D721Med (cell line): ENCODE measurements around the gene SLC25A26.
"Not testable (repeated sequence)": the region's sequence is repeated elsewhere in the genome, so short reads cannot be mapped to it uniquely, and the experiment has no call there.

Experiments used
- DNase-seq: peaks from one replicate; pipeline ENCODE4 v3.0.0; 2011; ENCODE audit warnings: low spot score; ENCODE audit not compliant: insufficient read length
- FAIRE-seq: peaks from 2 replicates; lab custom pipeline; 2011; peaks lifted over from hg19 to GRCh38; lab: Jason Lieb, UNC
- TF ChIP-seq, protein P1 (sequence below): IDR thresholded peaks from 2 replicates; pipeline ENCODE4 v1.5.1; 2012; ENCODE audit warnings: mild to moderate bottlenecking, control low read depth; ENCODE audit not compliant: insufficient read depth; ENCODE audit errors: missing control alignments

The SLC25A26 gene

DNA sequence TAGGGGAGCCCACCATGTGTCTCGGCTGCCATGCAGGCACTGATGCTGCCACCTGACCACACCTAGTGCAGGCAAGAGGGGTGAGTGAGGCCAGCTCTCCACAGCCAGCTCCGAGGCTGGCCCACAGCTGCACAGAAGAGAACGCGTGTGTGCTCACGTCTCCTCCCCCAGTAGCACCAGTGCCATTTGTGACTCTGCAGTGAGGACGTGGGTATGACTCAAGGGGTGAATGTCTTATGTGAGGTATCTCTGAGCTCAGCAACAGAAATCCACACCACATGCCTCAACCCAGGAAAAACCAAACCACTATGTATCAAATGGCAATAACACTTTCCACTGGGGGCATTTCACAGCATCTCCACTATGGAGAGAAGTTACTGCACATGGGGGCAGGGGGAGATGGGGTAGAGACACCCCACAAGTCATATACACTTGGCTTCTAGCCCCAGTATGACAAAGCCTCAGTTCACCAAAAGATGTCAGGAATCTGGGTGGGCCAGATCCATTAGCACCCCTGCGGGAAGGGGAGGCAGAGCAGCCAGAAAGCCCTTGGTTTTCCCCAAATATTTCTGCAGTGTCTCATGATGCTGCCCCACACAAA lies 192.4 kb downstream of the SLC25A26 start:
- FAIRE-seq (no peak), DNase-seq (no peak)
- TF ChIP-seq, protein P1, sequence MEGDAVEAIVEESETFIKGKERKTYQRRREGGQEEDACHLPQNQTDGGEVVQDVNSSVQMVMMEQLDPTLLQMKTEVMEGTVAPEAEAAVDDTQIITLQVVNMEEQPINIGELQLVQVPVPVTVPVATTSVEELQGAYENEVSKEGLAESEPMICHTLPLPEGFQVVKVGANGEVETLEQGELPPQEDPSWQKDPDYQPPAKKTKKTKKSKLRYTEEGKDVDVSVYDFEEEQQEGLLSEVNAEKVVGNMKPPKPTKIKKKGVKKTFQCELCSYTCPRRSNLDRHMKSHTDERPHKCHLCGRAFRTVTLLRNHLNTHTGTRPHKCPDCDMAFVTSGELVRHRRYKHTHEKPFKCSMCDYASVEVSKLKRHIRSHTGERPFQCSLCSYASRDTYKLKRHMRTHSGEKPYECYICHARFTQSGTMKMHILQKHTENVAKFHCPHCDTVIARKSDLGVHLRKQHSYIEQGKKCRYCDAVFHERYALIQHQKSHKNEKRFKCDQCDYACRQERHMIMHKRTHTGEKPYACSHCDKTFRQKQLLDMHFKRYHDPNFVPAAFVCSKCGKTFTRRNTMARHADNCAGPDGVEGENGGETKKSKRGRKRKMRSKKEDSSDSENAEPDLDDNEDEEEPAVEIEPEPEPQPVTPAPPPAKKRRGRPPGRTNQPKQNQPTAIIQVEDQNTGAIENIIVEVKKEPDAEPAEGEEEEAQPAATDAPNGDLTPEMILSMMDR = no peak

DNA sequence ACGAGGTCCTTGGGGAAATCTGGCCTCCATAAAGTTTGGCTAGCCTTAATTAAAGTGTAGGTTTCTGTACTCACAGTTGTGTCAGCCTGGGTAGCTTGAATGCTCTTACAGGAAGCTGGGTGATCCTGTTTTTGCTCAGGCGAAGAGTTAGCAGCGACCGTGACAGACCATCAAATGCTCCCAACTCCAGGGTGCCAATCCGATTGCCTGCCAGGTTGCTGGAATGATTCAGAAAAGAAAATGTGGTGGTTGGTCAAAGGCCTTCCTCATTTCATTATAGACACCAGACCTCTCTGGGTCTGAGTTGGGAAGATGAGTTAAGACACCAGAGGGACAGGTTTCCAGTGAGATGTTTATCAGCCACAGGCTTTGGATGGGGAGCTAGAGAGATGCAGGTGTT lies 194.0 kb downstream of the SLC25A26 start:
- FAIRE-seq (no peak), DNase-seq (no peak)
- TF ChIP-seq, protein P1 = no peak

DNA sequence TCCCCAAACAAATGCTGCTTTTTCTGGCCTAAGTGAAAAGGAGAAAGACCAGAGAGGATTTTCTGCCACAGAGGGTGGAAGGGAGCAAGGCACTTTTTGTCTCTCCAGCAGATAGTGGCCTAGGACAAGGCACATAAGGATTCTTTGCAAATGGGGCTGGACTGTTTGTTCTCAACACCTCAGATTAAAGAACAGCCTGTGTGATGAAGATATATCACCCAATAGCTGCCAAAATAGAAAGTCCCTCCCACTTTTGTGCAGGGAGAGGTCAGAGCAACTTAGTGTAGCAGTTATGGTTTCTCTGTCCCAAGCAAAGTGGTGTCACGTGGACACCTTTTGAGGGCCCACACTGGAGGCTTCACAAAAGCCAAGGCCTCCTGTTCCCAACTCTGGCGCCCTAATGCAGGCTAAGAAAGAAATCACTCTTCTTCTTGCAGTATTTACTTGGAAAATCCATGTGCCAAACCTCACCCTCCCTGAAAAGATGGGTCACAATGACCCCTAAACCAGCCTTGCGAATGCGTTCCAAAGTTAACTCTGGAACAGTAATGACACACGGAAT lies 195.1 kb downstream of the SLC25A26 start:
- DNase-seq = no peak
- TF ChIP-seq, protein P1 = no peak
- FAIRE-seq = no peak

DNA sequence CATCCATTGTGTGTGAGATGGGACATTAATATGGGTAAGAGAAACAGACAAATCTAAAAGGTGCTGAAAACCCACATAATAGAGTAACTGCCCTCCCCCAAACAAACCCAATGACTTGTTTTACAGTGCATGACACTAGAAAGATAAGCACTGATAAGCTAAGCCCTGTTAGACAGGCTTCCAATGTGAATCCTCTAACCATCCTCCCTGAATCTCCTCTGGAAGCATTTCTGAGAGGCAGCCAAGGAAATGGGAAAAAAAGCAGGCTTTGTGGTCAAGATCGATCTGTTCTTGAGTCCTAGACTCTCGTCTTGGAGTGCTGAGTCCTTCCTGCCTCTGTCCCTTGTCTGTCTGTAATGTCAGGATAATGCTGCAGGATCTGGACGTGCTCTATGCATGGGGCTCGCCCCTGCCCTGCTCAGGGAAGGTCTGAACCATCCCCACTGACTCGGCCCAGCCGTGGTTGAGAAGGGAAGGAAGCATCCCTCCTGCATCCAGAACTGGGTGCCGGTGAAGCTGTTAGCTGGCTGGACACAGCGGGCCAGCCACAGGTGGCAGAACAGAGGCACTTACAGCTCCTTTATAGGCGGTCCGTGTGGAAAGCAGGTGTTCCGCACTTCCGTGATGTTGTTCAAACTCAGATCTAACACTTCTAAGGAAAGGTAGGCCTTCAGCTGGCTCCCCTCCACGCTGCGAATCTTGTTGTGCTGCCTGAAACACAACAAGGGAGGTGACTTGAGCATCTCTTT lies 195.9 kb downstream of the SLC25A26 start:
- TF ChIP-seq, protein P1 = no peak
- DNase-seq = no peak
- FAIRE-seq = no peak

DNA sequence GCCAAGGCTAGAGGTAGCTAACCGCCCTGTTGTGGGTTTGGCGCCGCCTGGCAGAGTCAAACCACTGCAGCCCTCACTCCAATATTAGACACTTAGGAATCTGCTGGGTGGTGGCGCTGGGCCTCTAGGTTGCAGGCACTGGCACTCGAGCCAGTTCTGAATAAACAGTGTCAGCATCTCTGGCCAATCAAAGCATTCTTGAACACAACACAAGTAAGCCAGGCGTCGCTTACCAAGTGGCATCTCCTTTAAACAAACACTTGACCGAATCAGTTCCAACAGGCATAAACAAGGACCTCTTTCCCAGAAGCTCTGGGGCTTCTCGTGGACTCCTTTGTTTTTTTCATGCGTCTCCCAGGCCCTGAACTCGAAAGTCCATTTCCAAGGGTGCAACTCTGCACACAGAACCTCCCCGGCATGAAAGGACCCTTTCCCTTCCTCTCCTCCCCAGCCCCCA lies 197.7 kb downstream of the SLC25A26 start:
- FAIRE-seq (no peak), DNase-seq (no peak)
- TF ChIP-seq, protein P1 = no peak

DNA sequence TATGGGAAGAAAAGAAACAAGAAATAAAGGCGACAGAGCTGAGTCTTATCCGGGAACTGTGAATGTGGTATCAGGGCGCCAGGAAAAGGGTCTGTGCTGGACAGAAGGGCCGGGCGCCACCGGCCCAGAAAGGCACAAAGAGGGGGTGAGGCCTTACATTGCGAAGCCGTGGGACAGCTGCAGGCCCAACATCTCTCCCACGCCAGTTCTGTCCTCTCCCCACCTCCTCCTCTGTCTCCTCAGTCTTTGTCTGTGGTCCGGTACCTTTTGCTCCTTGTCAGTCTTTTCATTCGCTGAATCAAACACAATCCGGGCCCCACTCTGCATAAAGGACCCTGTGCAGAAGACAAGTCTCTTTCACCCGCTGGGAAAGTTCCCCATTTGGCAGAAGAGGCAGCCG lies 198.2 kb downstream of the SLC25A26 start:
- FAIRE-seq = no peak

DNA sequence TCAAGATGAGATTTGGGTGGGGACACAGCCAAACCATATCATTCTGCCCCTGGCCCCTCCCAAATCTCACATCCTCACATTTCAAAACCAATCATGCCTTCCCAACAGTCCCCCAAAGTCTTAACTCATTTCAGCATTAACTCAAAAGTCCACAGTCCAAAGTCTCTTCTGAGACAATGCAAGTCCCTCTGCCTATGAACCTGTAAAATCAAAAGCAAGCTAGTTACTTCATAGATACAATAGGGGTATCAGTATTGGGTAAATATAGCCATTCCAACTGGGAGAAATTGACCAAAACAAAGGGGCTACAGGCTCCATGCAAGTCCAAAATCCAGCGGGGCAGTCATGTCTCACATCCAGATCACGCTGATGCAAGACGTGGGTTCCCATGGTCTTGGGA lies 200.3 kb downstream of the SLC25A26 start:
- not testable (repeated sequence) for DNase-seq, FAIRE-seq

More for the DNA sequence above, 198.2 kb downstream of the SLC25A26 start:
- no peak for DNase-seq
- TF ChIP-seq, protein P1 = no peak

DNA sequence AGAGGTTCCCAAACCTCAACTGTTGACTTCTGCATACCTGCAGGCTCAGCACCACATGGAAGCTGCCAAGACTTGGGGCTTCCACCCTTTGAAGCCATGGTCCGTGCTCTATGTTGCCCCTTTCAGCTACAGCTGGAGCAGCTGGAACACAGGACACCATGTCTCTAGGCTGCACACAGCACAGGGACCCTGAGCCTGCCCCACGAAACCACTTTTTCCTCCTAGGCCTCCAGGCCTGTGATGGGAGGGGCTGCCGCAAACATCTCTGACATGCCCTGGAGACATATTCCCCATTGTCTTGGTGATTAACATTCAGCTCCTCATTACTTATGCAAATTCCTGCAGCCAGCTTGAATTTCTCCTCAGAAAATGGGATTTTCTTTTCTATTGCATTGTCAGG lies 201.1 kb downstream of the SLC25A26 start:
- not testable (repeated sequence) for FAIRE-seq, DNase-seq
